Naive thymus-derived CD8-positive, alpha-beta T cell (primary cell): ENCODE results near the gene ZSWIM6. TPM values are rescaled to one million over a fixed set of nuclear protein-coding genes. Genes with fewer than 3 reads are reported as not detected.

Experiments used
- ATAC-seq, 2 donors: fragments of 150-1000 bp; cut with Tn5 transposase in 1 of 2; sonication (Bioruptor Pico), chemical (Tn5 transposase) in 1 of 2; 1 replicate in 1 of 2; 2 replicates in 1 of 2; pipeline ENCODE4 v1.10.0; 2021; ENCODE audit warnings: mild to moderate bottlenecking in 2 of 2, moderate library complexity in 2 of 2
- POLR2A ChIA-PET: fragments of 350-600 bp; sonication (Branson Sonifier 250); formaldehyde crosslinking; loops from one replicate; lab custom pipeline; 2021; ENCODE audit warnings: antibody characterized with exemption; lab: Charles Lee
- DNase-seq, 10 donors: peaks; one replicate each; pipeline versions ENCODE4 v3.0.0 to v3.0.0-alpha.2; 2020 to 2022
- H3K27ac Mint-ChIP-seq, 10 donors: one replicate each; pipeline ENCODE4 v1.8.0; 2020 to 2022; ENCODE audit warnings: mild to moderate bottlenecking in 10 of 10, mixed read lengths in 10 of 10, moderate library complexity in 4 of 10, inconsistent platforms in 1 of 10
- H3K27me3 Mint-ChIP-seq, 5 donors: one replicate each; pipeline ENCODE4 v1.8.0; 2021 to 2022; ENCODE audit warnings: mixed read lengths in 5 of 5
- H3K36me3 Mint-ChIP-seq, 3 donors: one replicate each; pipeline ENCODE4 v1.8.0; 2020 to 2022; ENCODE audit warnings: mixed read lengths in 3 of 3, mild to moderate bottlenecking in 2 of 3, inconsistent platforms in 1 of 3
- H3K4me1 Mint-ChIP-seq, 4 donors: one replicate each; pipeline ENCODE4 v1.8.0; 2021 to 2022; ENCODE audit warnings: mixed read lengths in 4 of 4
- H3K4me3 Mint-ChIP-seq, 10 donors: one replicate each; pipeline ENCODE4 v1.8.0; 2020 to 2022; ENCODE audit warnings: mild to moderate bottlenecking in 10 of 10, mixed read lengths in 10 of 10, moderate library complexity in 6 of 10, inconsistent platforms in 1 of 10
- H3K9me3 Mint-ChIP-seq, 9 donors: one replicate each; pipeline ENCODE4 v1.8.0; 2020 to 2022; ENCODE audit warnings: mixed read lengths in 9 of 9, mild to moderate bottlenecking in 3 of 9, inconsistent platforms in 1 of 9, moderate library complexity in 1 of 9
- polyA plus RNA-seq, 3 donors: library from polyadenylated mRNA; unstranded; fragments of 300-500 nt; fragmentation: Illumina TruSeq; gene quantifications; one replicate each; pipeline ENCODE4 v1.2.3, GENCODE V29; 2021
- total RNA-seq, 8 experiments: library from RNA in 2 of 8; stranded (reverse) in 2 of 8; gene quantifications; one replicate each; pipeline ENCODE4 v1.2.3 and lab custom pipeline; 2021 to 2026

ZSWIM6 gene
- total and polyA plus RNA-seq, 5 experiments from 2014 or later: 0.14 to 11.9 (median 0.59) TPM

- POLR2A ChIA-PET: interaction anchor here (0.6 kb wide), 1 partner anchor 8 kb away, joined by 3 read pairs; no protein-coding TSS in a partner anchor
- peaks cover 10 to 31% (median 17%) of the 10 kb centered on the region in 5 donors for H3K27me3 Mint-ChIP-seq
- peak overlapping the region in 2 of 10 donors; percentile 70 to 84 for H3K27ac Mint-ChIP-seq
- DNase-seq (no peak), ATAC-seq (no peak)
- peaks cover 0 to 3% (median 0%) of the 10 kb centered on the region in 3 donors for H3K36me3 Mint-ChIP-seq
- peak overlapping the region in 8 of 10 donors; percentile 26 to 95 (median 60) for H3K4me3 Mint-ChIP-seq
- H3K9me3 Mint-ChIP-seq: no peaks in the 10 kb centered on the region
- H3K4me1 Mint-ChIP-seq: peaks cover 17 to 33% (median 25%) of the 10 kb centered on the region in 4 donors
Observed at GRCh38 chr5:61328791-61329549, 3.1 kb upstream of the ZSWIM6 start.

GRCh38 chr5:61329550-61330128 lies 2.4 kb upstream of the ZSWIM6 start:
- H3K9me3 Mint-ChIP-seq: no peaks in the 10 kb centered on the region
- H3K4me1 Mint-ChIP-seq: peaks cover 24 to 40% (median 32%) of the 10 kb centered on the region in 4 donors
- H3K36me3 Mint-ChIP-seq: peaks cover 0 to 3% (median 0%) of the 10 kb centered on the region in 3 donors
- H3K27me3 Mint-ChIP-seq: peaks cover 10 to 26% (median 17%) of the 10 kb centered on the region in 5 donors
- H3K27ac Mint-ChIP-seq: peak overlapping the region in 9 of 10 donors; percentile 49 to 94 (median 75)
- DNase-seq (no peak), ATAC-seq (no peak)
- peak overlapping the region; percentile 83 to 95 (median 88) for H3K4me3 Mint-ChIP-seq
- POLR2A ChIA-PET: interaction anchor here (0.6 to 0.8 kb wide), 2 partner anchors 9 to 11 kb away, joined by 3 read pairs; no protein-coding TSS in a partner anchor

GRCh38 chr5:61330341-61330844 lies 1.7 kb upstream of the ZSWIM6 start:
- Mint-ChIP-seq H3K36me3 (peaks cover 0 to 3% (median 0%) of the 10 kb centered on the region in 3 donors), H3K27me3 (peaks cover 9 to 26% (median 13%) of the 10 kb centered on the region in 5 donors), H3K4me1 (peaks cover 31 to 47% (median 37%) of the 10 kb centered on the region in 4 donors), H3K9me3 (no peaks in the 10 kb centered on the region), H3K27ac (peak overlapping the region; percentile 64 to 94 (median 86)), H3K4me3 (peak overlapping the region; percentile 83 to 95 (median 88))
- DNase-seq (peak in 4 of 10 donors; percentile 14 to 65 (median 16)), ATAC-seq (peak; percentile 0)
- POLR2A ChIA-PET: interaction anchor here (0.7 to 2.2 kb wide), 7 partner anchors 12 to 1073 kb away, joined by 3 to 22 read pairs (median 3); partner anchors contain the start of genes DIMT1, ERCC8, NDUFAF2 and SMIM15

GRCh38 chr5:61330845-61331406 lies 1.1 kb upstream of the ZSWIM6 start:
- H3K4me1 Mint-ChIP-seq: peaks cover 33 to 49% (median 39%) of the 10 kb centered on the region in 4 donors
- peak overlapping the region in 9 of 10 donors; percentile 64 to 99 (median 94) for H3K27ac Mint-ChIP-seq
- peak overlapping the region; percentile 84 to 99 (median 93) for H3K4me3 Mint-ChIP-seq
- DNase-seq (peak; percentile 66 to 84 (median 74)), ATAC-seq (peak; percentile 40 to 47)
- H3K36me3 Mint-ChIP-seq: peaks cover 0 to 3% (median 0%) of the 10 kb centered on the region in 3 donors
- POLR2A ChIA-PET: interaction anchor here (0.7 to 2.2 kb wide), 11 partner anchors 10 to 1072 kb away, joined by 3 to 22 read pairs (median 3); partner anchors contain the start of genes DIMT1, ERCC8, NDUFAF2 and SMIM15
- no peaks in the 10 kb centered on the region for H3K9me3 Mint-ChIP-seq
- H3K27me3 Mint-ChIP-seq: peaks cover 7 to 26% (median 12%) of the 10 kb centered on the region in 5 donors

- Mint-ChIP-seq H3K27ac (peak overlapping the region in 9 of 10 donors; percentile 77 to 100 (median 97)), H3K9me3 (no peaks in the 10 kb centered on the region), H3K4me1 (peaks cover 34 to 58% (median 43%) of the 10 kb centered on the region in 4 donors), H3K36me3 (peaks cover 0 to 6% (median 0%) of the 10 kb centered on the region in 3 donors), H3K4me3 (peak overlapping the region; percentile 86 to 99 (median 94)), H3K27me3 (peaks cover 5 to 21% (median 10%) of the 10 kb centered on the region in 5 donors)
- ATAC-seq (peak; percentile 3 to 4), DNase-seq (peak in 6 of 10 donors; percentile 23 to 76 (median 40))
- POLR2A ChIA-PET: interaction anchor here (0.9 to 2.2 kb wide), 5 partner anchors 44 to 188 kb away, joined by 4 to 22 read pairs (median 4); partner anchors contain the start of gene SMIM15
Observed at GRCh38 chr5:61332358-61332749, 296 bp downstream of the ZSWIM6 start.

- Mint-ChIP-seq H3K4me3 (peak overlapping the region; percentile 33 to 95 (median 72)), H3K36me3 (peaks cover 0 to 6% (median 0%) of the 10 kb centered on the region in 3 donors), H3K4me1 (peaks cover 33 to 63% (median 40%) of the 10 kb centered on the region in 4 donors), H3K27ac (peak overlapping the region in 2 of 10 donors; percentile 4 to 51), H3K9me3 (no peaks in the 10 kb centered on the region), H3K27me3 (peaks cover 4 to 16% (median 10%) of the 10 kb centered on the region in 5 donors)
- ATAC-seq (no peak), DNase-seq (peak in 9 of 10 donors; percentile 4 to 65 (median 21))
- POLR2A ChIA-PET: interaction anchor here (1.0 kb wide), 1 partner anchor 75 kb away, joined by 3 read pairs; no protein-coding TSS in a partner anchor
Observed at GRCh38 chr5:61332851-61333320, 828 bp downstream of the ZSWIM6 start.

- no peak for ATAC-seq
- peaks cover 30 to 66% (median 38%) of the 10 kb centered on the region in 4 donors for H3K4me1 Mint-ChIP-seq
- H3K9me3 Mint-ChIP-seq: no peaks in the 10 kb centered on the region
- H3K4me3 Mint-ChIP-seq: peak overlapping the region; percentile 78 to 95 (median 85)
- POLR2A ChIA-PET: interaction anchor here (1.0 kb wide), 1 partner anchor 75 kb away, joined by 3 read pairs; no protein-coding TSS in a partner anchor
- peak overlapping the region in 5 of 10 donors; percentile 37 to 89 (median 80) for H3K27ac Mint-ChIP-seq
- H3K36me3 Mint-ChIP-seq: peaks cover 0 to 6% (median 0%) of the 10 kb centered on the region in 3 donors
- peak in 9 of 10 donors; percentile 3 to 63 (median 26) for DNase-seq
- H3K27me3 Mint-ChIP-seq: peaks cover 2 to 11% (median 9%) of the 10 kb centered on the region in 5 donors
Observed at GRCh38 chr5:61333321-61333953, 1.4 kb downstream of the ZSWIM6 start.

GRCh38 chr5:61333954-61334867 lies 2.2 kb downstream of the ZSWIM6 start:
- Mint-ChIP-seq H3K4me3 (peak overlapping the region; percentile 78 to 95 (median 85)), H3K27ac (peak overlapping the region; percentile 5 to 85 (median 54)), H3K9me3 (no peaks in the 10 kb centered on the region), H3K36me3 (peaks cover 0 to 6% (median 0%) of the 10 kb centered on the region in 3 donors), H3K27me3 (peaks cover 0 to 4% (median 1%) of the 10 kb centered on the region in 5 donors), H3K4me1 (peaks cover 25 to 67% (median 37%) of the 10 kb centered on the region in 4 donors)
- no peak for DNase-seq
- ATAC-seq: no peak
- POLR2A ChIA-PET: interaction anchor here (0.7 to 1.1 kb wide), 3 partner anchors 11 to 74 kb away, joined by 3 read pairs; no protein-coding TSS in a partner anchor

GRCh38 chr5:61334868-61335615 lies 3.0 kb downstream of the ZSWIM6 start:
- H3K9me3 Mint-ChIP-seq: no peaks in the 10 kb centered on the region
- POLR2A ChIA-PET: interaction anchor here (0.5 to 1.1 kb wide), 2 partner anchors 10 to 170 kb away, joined by 3 to 6 read pairs; no protein-coding TSS in a partner anchor
- ATAC-seq: no peak
- H3K4me3 Mint-ChIP-seq: peak overlapping the region; percentile 78 to 95 (median 85)
- no peaks in the 10 kb centered on the region for H3K27me3 Mint-ChIP-seq
- peaks cover 0 to 6% (median 0%) of the 10 kb centered on the region in 3 donors for H3K36me3 Mint-ChIP-seq
- peak overlapping the region in 6 of 10 donors; percentile 1 to 84 (median 49) for H3K27ac Mint-ChIP-seq
- H3K4me1 Mint-ChIP-seq: peaks cover 21 to 60% (median 34%) of the 10 kb centered on the region in 4 donors
- no peak for DNase-seq
